Activated CD8-positive, alpha-beta memory T cell treated with anti-CD3 and anti-CD28 coated beads, Interleukin-2, amount 50 U/mL, for 4 hours (primary cell): ENCODE measurements around the gene CELF6.
"Not testable (repeated sequence)": the region's sequence is repeated elsewhere in the genome, so short reads cannot be mapped to it uniquely, and the experiment has no call there.

Experiments
- DNase-seq: peaks from one replicate; pipeline ENCODE4 v3.0.0-alpha.2; 2020

Gene CELF6

DNA sequence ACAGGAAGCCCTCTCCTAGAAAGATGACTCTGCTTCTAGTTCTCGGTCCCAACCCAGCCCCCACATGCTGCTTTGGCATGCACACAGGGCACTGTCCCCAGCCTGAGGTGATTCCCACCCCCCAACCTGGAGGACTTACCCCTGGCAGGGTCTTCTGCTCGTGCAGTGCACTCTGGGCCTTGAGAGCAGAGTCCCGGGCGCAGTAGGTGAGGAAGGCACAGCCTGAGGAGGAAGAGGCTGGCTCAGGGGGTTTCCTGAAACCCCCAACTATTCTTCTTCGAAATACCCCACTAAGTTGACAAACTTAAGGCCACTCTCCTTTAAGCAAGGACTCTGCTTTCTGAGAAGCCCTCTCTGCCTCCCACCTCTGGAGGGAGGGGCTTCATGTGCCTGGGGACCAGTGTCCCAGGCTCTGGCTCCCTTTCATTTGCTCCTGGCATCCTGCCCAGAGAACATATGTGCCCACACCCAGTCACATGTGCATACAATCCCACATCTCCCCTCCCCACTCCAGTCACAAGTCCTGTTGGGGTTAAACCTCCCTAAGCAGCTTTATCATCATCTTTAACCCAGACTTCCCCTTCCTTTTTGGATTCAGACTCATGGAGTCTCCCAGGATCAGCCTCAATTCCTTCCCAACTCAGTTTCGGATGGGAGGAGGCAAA, 4.1 kb downstream of the CELF6 start:
- no peak for DNase-seq

DNA sequence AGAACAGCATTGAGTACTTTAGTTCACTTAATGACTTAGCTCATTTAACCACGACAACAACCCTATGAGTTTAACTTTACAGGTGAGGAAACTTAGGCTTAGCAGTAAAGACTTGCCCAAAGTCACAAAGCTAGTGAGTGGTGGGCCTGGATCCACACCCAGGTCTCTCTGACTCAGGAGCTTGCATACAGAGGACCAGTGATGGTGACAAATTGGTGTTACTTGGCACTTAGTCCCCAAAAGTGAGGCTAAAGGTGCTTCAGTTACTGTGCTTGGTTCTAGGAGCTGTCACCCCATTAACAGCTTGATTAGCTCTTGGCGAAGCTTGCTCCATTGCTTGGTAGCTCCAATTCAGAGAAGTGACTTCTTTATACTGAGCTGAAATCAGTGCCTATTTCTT, 6.1 kb downstream of the CELF6 start:
- DNase-seq, result no peak

DNA sequence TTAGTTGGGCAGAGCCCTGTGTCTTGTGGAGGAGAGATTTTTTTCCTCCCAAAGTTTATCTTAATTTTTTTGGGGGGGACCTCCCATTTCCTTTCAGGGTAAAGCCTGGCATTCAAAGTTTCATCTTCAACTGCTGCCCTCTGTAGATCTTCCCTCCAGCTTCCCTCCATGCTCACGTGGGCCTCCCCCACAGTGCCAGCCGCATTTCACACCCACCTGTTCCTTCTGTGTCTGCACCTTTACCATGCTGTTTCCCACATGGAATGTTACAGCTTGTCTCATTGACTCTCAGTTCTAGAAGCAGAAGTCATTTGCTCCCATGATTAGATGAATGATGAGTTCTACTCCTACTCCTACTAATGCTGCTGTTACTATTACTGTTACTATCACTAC, 6.5 kb downstream of the CELF6 start:
- no peak for DNase-seq

DNA sequence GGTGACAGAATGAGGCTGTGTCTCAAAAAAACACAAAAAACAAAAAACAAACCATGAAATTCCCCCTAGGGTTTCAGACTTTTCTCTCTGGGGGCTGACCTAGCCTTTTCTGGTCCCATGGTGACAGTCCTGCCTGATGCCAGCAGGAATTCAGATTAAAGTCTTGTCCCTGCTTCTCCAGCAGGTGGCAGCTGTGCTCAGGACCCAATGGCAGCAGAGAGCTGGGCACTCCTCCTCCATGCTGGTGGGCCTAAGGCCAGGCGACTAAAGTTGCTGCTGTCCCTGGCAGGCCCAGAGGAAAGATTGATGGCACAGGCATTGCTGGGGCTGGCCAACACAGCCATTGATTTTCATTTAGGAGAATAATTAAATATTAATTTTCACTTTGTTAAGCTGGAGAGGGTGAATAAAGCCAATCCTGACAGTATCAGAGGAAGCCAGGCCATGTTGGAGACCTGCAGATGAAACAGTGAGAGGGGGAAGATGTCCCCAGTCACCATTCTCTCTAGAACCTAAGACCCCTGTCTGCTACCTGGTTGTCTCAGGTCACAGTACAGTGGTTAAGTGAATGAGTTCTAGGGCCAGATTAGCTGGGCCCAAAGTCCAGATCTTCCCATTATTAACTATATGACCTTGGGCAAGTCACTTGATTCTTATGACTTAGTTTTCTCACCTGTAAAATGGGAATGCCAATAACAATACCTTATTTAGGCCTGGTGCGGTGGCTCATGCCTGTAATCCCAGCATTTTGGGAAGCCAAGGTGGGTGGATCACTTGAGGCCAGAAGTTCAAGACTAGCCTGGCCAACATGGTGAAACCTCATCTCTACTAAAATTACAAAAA, 7.1 kb downstream of the CELF6 start:
- peak; percentile 59 for DNase-seq

DNA sequence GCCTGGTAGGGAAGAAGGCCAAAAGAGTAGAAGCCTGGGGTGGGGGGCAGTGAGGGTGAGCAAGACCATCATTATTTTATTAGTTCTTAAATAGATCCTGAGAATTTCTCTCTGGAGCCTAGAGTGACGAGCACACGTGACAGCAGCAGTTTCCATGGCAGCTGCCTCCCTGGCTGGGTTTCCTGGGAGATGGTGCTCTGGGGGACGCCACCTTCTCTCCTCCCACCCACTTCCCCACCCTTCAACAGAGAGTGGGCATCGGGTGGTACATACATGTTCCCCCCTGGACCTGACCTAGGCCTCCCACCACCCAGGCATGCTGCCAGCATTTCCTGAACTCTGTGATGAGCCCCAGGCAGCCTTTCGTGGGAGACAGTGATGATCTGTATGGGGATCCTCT, 12.9 kb downstream of the CELF6 start:
- no peak for DNase-seq

DNA sequence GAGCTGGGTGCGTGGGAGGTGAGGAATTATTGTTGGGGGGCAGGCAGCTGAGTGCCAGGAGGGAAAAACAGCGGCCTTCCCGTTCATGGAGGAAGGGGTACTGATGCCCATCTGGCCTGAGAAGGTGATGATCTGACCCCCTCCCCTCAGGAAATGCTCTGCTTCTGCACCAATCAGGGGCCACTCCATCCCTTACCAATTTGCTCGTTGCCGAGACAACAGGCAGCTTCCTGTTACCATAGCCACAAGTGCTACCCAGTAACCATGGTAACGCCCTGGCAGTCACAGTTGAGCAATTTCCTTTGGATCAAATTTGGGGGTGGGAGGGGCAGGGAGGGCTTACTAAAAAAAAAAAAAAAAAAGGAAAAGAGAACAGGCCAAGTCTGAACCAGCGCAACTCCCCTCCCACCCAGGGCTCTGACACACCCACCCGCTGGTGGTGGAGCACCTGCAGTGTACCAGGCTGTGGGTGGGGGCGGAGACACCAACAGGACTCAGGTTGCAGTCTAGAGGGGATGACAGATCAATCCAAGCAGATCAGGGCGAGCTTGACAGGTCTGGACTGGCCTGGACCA, 13.7 kb downstream of the CELF6 start:
- DNase-seq, result peak; percentile 38

DNA sequence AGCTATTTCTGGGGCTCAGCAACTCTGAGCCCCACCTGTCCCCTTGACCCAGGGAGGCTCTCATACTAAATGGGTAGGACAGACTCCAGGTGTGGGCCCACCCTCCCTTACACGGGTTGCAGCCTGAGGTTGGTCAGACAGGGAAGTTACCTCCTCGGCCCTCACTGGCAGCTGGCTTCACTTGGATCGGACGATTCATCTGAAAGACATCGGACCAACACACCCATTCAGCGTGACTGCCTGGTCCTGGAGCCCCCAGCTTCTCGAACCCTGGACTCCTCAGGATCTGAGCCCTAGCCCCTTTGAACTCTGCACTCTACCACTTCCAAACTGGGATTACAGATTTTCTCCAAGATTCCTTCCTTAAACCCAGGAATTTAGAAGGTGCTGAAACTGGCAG, 15.4 kb downstream of the CELF6 start:
- DNase-seq, result no peak

DNA sequence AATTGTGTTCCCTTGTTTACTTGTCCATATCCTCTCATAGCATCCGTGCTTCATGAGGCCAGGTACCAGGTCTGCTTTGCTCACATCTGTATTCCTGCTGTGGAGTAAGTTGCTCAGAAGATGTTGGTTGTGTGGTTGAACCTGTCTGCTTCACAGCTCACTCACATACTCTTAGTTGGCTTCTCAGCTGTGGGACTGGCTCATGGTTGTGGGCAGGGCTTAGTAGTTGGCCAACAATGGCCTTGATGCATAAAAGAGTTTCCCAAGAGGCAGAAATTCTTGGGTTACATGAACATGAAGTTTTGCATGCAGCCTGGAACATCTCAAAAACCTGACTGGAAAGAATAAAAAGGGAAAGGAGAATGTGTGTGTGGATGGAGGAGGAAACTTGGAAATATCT, 17.0 kb downstream of the CELF6 start:
- no peak for DNase-seq

DNA sequence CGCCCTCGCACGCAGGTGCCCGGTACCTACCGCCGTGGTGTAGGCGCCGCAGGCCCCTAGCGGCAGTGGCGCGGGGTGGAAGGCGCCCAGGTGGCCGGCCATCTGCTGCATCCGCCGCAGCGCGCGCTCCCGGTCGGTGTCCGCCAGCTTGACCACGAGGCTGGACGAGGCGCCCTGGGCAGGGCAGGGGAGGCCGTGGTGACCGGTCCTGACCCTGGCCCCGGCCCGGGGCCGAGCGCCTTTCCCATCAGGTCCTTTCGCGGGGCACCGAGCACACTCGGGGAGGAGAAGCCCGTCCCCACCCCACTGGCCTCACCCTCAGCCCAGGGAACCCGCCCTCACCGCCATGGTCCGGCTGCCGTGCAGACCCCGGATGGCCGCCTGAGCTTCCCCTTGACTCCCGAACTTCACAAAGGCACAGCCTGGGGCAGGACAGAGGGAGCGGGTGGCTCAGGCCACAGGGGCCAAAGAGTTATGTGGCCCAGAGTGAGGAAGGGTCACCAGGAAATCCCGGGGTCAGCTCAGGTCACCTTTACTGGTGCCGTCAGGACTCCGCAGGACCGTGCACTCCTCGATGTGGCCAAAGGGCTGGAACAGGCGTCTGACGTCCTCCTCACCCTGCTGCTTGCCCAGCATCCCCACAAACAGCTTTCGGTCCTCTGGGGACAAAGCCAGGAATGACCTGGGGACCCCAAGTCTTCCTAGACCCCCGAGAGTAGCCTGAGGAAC, 30.2 kb downstream of the CELF6 start:
- DNase-seq, result no peak

DNA sequence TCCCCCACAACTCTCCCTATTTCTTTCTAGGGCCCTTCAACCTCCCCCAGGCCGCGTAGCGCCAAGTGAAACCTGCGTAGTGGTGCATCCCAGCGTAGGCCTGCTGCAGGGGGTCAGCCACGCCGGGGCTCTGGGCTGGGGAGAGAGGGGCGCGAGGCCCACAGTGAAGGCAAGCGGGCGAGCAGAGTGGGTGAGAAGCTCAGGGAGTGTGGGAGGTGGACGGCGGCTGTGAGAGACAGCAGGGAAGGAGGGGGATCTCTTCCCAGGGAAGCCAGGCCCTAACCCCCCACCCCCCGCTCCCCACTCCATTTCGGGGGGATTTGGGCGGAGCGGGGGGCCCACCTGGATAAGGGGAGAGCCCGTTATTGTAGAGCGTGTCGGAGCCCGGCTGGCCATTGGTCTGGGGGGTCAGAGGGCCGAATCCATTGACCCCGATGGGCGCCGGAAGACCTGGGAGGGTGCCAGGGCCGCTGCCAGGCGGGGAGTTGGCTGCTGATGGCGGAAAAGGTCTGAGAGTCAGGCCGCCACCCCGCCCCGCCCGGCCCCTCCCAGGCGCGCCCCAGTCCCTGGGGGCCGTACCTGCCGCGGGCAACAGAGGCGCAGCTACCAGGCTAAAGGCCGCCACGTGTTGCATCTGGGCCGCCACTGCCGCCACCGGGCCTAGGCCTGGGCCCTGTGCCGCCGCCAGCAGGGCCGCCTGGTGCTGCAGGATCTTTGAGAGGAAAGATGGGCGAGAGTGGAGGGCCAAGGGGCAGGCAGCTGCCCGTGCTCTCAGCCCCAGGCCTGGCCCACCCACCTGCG, 31.0 kb downstream of the CELF6 start:
- no peak for DNase-seq

DNA sequence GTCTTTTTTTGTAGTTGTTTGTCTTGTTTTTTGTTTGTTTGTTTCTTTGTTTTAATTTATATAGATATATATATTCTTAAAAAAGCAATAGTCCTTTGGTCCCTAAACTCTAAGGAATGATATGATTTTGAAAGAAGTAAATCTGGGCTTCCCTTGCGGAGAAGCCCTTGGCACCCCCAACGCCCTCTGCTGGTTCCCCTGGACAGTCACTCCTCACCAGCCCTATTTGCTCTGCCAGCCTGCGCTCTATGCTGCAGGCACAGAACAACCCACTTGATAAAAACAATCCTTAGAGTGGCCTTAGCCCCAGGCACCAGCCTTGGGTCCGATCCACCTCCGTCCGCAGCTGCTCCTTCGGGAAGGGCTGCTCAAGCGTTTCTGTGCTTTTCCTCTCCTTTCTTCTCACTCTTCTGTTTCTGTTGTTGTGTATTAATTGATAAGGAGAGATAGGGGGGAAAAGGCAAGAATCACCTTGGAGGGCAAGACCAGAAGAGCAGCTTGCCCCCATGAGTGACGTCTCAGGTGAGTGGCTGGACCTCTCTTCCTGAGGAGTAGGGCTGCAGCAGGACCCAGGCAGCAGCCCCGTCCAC, 33.9 kb downstream of the CELF6 start:
- DNase-seq, result peak; percentile 61

DNA sequence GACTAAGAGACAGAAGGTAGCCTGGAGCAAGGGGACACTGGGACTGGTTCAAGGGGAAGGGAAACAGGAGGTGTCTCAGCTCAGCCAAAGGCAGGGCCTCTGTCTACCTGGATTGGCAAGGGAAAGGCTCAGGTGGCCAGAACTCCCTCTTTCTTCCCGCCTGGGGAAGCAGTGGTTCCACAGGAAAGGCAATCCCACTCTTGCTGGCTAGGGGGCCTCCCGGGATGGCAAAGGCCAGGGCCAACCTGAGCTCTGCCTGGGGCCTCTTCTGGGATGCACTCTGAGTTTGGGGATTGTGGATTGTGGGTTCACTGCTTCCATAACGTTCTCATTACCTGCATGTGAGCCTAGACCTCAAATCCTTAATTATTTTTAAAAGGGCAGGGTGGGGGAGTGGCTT, 34.6 kb downstream of the CELF6 start:
- DNase-seq, result no peak

DNA sequence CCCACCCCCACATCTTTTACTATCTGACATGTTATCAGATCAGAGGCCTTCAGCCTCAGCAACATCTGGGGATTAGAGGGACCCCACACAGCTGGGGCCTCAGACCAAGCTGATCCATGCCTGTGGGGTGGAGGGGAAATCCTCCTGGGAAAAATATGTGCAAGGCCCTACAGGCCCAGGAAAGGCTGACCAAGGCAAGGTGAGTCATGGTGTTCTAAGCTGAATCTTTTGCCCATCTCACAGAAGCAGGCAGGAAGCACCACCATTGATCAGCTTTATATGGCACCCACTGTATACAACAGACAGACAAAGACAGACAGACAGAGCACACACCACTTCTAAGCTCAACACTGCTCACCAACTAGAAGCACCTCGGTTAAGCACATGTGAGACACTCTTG, 35.2 kb downstream of the CELF6 start:
- no peak for DNase-seq

DNA sequence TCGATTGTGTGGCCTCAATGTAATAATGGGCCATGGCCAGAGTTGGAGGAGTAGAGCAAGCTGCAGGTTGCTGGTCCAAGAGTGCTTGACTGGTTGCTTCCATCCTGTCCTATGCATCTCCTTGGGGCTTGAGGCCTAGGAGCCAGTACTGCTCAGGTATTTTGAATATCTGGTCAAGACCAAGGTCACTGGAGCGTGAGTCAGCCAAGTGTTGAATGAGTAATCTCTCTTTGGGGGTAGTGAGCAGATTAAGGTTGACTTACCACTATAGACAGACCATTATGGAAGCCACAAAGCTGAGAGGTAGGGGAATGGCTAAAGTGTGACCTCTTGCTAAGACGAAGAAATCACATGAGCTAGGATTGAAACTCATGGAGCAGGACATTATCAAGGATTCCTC, 38.2 kb downstream of the CELF6 start:
- DNase-seq, result no peak

DNA sequence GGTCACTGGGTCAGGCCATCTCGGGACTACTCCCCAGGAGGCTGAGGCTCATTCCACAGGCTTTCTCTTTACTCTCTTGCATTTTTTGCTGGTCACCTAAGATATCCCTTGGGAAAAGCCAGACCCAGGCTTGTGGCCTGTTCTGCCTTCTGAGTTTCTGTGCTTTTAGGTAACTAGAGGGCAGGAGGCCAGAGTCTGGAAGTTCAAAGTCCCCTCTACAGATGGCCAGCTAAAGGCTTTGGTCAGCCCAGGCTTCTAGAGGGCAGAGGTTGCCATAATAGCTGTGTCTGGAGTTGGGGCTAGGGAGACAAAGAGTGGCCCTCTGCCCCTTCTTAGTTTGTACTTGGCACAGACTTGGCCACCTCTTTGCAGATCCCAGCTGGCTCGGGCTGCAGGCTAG, 39.2 kb downstream of the CELF6 start:
- no peak for DNase-seq

DNA sequence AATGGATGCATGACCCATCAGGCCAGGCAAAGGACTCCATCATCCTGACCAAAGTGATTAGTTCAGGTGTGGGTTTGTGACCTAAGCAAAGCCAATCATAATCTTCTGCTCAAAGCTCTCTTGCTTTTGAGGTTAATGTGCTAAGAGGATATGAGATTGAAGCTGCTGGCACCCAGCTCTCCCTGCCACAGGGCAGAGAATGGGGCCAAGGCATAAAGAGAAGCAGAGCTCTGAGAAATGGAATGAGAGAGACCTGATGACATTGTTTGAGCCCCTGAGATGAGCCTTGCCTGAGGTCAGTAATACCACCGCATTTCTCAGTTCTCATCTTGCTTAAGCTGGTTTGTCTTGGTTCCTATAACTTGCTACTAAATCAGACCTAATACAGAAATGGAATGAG, 41.2 kb downstream of the CELF6 start:
- DNase-seq, result no peak

DNA sequence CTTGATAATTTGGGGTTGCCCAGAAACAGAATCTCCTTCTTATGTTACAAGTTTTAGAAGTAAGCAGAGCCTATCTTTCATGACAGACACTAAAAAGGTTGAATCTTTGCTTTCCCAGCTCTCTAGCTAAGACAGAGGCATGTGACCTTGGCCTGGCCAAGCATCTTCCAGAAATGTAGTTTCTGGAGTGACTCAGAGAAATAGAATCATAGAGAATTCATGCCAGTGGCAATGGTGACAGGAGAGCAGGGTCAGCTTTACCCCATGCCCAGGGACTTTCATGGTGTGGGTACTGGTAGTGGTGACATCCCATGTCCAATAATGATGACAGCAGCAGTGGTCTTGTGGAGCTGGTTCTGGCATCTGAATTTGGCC, 43.6 kb downstream of the CELF6 start:
- DNase-seq, result no peak

DNA sequence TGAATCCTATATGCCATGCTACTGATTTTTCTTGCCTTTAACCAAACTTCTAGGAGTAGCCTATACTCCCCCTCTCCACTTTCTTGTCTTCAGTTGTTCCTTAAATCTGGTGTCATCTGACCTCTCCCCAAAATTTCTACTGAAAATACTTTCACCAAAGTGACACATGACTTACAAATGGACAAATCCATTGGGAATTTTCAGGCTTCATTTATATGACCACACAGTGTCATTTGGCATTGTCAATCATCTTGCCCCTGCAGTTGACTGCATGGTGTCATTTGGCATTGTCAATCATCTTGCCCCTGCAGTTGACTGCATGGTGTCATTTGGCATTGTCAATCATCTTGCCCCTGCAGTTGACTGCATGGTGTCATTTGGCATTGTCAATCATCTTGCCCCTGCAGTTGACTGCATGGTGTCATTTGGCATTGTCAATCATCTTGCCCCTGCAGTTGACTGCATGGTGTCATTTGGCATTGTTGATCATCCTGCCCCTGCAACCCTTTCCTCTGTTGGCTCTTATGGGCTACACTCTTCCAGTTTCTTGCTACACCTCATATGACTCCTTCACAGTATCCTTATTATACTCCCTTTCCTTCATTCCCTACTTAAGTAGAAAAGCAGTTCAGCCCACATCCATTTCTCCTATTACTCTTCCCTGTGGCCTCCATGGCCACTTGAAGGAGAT, 44.2 kb downstream of the CELF6 start:
- DNase-seq, result not testable (repeated sequence)

DNA sequence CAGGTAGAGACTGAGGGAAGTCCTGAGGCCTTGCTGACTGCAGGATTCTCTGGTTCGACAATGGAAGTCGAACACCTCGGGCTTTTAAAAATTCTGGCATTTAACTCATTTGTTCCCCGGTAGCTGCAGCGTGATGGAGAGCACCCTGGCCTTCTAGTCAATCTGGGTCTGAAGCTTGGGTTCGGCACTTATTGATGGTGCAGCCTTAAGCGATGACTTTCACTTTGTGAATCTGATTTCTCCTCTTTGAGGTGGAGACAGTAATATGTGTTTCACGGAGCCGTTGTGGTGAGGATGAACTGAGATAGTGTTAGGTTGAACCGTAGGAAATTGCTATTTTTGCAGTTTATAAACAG, 47.0 kb downstream of the CELF6 start:
- no peak for DNase-seq

DNA sequence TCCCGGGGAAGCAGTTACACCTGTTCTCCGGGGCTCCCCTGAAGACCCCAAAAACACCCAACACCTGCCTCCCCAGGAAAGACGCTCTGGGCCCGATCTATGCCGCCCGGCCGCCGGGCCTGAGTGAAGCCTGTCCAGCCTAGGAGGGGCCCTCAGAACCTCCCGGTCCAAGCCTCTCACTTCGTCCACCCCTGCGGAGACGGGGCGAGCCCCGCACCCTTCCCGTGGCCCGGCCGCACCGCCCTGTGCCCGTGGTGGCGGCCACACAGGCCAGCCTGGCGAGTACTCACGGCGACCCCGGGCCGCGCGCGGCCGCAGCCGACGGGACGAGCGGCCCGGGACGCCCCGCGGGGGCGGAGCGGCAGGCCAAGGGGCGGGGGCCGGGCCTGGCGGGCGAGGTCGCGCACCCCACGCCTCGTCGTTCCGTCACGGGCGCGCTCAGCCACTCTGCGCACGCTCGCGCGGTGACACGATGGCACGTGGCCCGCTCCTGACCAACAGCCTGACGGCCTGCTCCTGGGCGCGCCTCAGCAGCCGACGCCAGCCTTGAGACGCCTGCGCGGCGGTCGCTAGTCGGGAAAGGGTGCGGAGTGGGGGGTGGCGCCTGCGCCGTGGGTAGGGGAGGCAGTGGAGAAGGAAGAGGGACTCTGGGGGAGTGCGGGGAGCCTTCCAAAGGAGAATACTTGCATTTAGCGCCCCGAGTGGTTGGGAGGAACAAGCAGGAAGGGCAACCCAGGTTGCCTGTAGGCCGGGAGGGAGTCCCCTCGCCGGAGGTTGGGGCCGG, 47.6 kb downstream of the CELF6 start, which contains the start of gene PARP6:
TSS of gene PARP6 (minus strand) at position 342 of the 784 bp plus-strand sequence. CDS start 5,077 bp downstream, outside the sequence.
- DNase-seq, result peak; percentile 98

DNA sequence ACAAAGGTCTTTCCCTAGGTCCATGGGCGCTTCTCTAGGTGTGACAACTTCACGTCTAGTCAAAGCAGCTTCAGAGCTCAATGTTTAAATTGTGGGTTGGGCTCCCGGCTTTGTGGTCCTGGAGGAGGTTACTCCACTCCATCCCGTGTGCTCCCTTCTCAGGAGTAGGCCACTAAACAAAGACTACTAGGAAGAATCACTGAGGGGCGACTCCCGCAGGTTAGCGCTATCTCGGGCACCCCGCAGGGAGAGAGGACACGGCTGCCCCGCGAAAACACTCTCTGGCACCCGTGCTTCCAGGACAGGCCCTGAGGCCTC, 48.1 kb downstream of the CELF6 start:
- DNase-seq, result peak; percentile 28
